ENCODE results near the gene GPSM3.

Gene GPSM3

DNA sequence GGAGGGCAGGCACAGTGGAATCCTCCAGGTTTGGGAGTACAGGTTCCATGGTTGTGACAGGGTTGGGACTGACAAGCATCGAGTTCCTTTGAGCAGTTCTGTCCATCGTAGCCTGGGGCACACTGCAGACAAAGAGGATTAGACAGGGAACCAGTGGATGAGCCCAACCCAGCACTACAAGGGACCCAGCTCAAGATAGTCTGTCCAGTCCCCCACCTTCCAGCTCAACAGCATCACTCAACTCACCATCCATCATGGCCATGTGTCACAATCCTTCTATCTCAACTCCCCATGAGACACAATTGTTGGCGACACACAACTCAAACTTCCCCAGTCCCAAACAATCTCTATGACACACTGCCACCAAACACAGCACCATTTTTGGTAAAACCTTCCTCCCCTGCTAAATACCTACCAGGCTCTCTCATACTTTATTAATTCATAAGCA, 11.8 kb upstream of the GPSM3 start:
- no peak for DNase-seq (ENCODE audit: low read depth)
- H3K4me3 ChIP-seq (ENCODE audit: low read depth, low read length), result no peak overlapping the region
- no peak for TF ChIP-seq CTCF (IDR thresholded peaks at IDR 0.05; ENCODE audit: insufficient read depth, low read depth, low read length, missing control alignments)

DNA sequence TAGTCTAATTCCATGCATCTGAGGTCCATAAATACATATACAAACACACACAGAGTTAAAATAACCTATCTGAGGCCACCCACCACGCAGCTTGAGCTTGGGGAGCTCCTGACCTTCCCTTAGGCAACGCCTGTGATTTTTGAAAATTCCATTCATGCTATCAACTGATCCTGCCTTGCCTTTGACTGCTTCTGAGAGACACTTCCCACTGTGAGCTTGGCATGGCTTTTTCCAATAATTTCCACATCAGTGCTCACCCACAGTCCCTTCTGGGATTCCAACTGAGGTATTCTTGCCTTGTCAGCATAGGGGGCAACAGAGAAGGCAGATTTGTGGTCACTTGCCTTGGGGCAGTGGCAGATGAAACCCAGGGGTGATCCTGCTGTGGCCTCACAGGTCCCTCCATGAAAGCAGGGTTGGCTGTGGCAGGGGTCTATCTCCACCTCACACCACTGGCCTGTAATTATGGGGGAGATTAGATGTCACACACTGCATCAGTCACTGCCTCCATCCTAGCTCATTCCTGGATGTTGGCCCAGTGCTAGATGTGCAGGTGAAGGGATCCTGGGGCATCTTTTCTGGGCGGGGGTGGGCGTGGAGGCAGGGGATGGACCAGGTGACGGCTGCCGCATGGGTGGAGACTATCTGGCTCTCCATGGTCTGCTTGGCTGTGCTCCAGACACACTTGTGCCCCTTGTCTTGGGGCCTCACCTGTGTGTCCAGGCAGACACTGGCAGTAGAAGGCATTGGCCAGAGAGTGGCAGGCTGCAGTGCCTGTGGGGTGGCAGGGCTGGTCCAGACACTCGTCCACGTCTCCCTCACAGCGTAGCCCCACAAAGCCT, 11.2 kb upstream of the GPSM3 start:
- TF ChIP-seq CTCF (IDR thresholded peaks at IDR 0.05; ENCODE audit: insufficient read depth, low read depth, low read length, missing control alignments), result no peak
- no peak for DNase-seq (ENCODE audit: low read depth)
- H3K4me3 ChIP-seq (ENCODE audit: low read depth, low read length), result no peak overlapping the region

- DNase-seq (ENCODE audit: low read depth), result no peak
- no peak for TF ChIP-seq CTCF (IDR thresholded peaks at IDR 0.05; ENCODE audit: insufficient read depth, low read depth, low read length, missing control alignments)
- H3K4me3 ChIP-seq (ENCODE audit: low read depth, low read length), result no peak overlapping the region
These were observed 9.7 kb upstream of the GPSM3 start for GRCh38 chr6:32202186-32202585.

GRCh38 chr6:32200711-32201475, 8.4 kb upstream of the GPSM3 start:
- no peak overlapping the region for H3K4me3 ChIP-seq (ENCODE audit: low read depth, low read length)
- no peak for DNase-seq (ENCODE audit: low read depth)
- TF ChIP-seq CTCF (IDR thresholded peaks at IDR 0.05; ENCODE audit: insufficient read depth, low read depth, low read length, missing control alignments), result no peak

DNA sequence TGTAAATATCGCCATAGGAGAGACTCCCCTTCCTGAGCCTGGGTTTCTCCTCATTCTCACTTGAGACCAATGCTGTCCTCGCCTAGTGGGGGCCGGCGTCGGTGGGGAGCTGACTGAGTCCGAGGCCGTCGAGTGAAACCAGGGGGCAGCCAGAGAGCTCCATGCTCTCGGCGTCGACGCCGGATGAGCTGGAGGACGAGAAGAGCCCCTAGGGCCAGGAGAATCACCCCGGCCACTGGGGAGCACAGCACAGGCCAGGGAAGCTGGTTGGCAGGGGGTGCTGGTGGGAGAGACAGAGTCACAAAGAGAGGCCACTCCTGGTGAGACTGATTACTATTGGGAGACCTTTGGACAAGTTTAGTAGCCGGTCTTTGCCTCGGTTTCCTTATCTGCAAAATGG, 6.4 kb upstream of the GPSM3 start:
- DNase-seq (ENCODE audit: low read depth), result no peak
- no peak for TF ChIP-seq CTCF (IDR thresholded peaks at IDR 0.05; ENCODE audit: insufficient read depth, low read depth, low read length, missing control alignments)

GRCh38 chr6:32198345-32198696, 5.9 kb upstream of the GPSM3 start:
- H3K4me3 ChIP-seq (ENCODE audit: low read depth, low read length), result no peak overlapping the region
- no peak for DNase-seq (ENCODE audit: low read depth)
- TF ChIP-seq CTCF (IDR thresholded peaks at IDR 0.05; ENCODE audit: insufficient read depth, low read depth, low read length, missing control alignments), result no peak

More for the DNA sequence above, 6.4 kb upstream of the GPSM3 start:
- H3K4me3 ChIP-seq (ENCODE audit: low read depth, low read length), result no peak overlapping the region

All from GM12865 (cell line).